Stimulated activated CD4-positive, alpha-beta T cell treated with anti-CD3 and anti-CD28 coated beads, Interleukin-2, amount 100 ng/mL, for 4 hours (primary cell): Measurements from ENCODE around the gene GPR148.

Source experiments
- DNase-seq: peaks from one replicate; pipeline ENCODE4 v3.0.0-alpha.2; 2020; ENCODE audit warnings: low read depth

GPR148 gene

GRCh38 chr2:130769343-130769907 lies 40.6 kb downstream of the GPR148 start:
- no peak for DNase-seq

GRCh38 chr2:130776550-130776949 lies 47.7 kb downstream of the GPR148 start:
- DNase-seq: no peak

- no peak for DNase-seq
These were observed 49.9 kb downstream of the GPR148 start for GRCh38 chr2:130778781-130779180.
